SW480 (cell line): ENCODE measurements around the gene SH3D19.
"Not testable (repeated sequence)": the region's sequence is repeated elsewhere in the genome, so short reads cannot be mapped to it uniquely, and the experiment has no call there.

Experiments
- DNase-seq: peaks from one replicate; pipeline ENCODE4 v3.0.0-alpha.2; 2016; ENCODE audit warnings: low spot score

The SH3D19 gene

DNA sequence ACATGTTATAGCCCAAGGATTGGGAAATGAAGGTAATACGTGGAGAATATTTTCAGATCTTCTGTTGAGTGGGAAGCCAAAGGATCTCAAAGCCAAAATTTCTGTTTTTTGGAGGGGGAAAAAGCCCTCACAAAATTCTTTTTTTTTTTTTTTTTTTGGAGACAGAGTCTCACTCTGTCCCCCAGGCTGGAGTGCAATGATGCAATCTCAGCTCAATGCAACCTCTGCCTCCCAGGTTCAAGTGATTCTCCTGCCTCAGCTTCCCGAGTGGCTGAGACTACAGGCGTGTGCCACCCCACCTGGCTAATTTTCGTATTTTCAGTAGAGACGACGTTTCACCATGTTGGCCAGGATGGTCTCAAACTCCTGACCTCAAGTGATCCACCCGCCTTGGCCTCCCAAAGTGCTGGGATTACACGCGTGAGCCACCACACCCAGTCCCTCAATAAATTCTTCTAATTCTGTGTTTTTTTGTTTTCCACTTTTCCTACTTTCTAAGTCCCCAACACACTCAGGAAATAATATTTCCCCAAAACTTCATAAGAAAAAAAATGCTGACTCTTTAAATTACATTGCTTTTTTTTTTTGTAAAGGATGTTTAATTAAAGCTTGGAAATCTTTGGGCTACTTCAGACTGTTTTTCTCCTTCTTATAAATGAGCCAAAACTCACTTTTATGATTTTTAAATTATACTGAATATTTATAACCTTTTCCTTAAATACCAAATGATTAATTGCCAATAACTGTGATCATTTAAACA lies 174.4 kb downstream of the SH3D19 start:
- DNase-seq: no peak

- no peak for DNase-seq
Observed at GRCh38 chr4:151148261-151148660, 177.1 kb downstream of the SH3D19 start.

DNA sequence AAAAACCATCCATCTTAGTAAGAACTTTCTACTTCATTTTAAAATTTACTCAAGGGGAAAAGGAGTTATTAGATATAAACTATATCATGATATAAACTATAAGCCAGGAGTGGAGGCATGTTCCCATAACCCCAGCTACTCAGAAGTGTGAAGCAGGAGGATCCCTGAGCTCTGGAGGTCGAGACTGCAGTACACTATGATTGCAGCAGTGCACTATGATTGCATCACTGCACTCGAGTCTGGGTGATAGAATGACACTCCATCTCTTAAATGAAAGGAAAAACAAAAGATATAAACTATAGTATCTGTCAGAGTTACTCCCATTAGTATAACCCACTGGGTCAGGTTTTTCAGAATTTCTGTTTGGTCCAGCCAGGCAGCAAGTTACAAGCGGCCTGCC lies 178.4 kb downstream of the SH3D19 start:
- DNase-seq: no peak

DNA sequence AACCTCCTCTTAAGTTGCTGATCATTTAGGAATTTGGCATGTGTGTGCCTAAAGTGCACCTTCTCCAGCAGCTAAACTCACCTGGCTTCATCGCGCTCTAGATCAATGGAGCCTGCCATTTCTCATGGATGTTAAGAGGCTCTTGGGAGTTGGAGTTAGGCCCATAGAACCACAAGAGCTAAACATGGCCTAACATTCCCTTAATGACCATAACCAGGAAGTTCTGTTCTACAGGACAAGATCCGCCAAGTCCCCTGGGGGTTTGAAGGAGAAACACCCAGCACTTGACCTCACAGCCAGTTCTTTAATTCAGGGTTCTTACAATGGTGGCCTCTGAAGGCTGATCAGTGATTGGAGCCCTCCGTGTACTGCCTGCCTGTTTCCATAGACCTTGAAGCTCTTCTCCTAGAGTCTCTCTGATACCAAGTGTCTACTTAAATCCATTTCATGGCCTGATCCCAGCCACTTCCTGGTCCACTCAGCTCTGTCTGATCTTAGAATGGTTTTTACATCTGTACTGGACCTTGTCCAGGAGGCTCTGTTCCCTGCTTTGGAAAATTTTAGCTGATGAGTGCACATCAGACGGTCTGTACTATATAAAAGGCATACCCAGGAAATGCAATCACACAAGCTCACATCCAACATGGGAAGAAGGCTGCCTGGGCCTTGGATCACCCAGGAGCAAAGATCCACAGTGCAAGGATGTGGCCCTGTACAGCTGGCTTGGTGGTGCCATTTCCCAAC lies 180.9 kb downstream of the SH3D19 start:
- DNase-seq: no peak

GRCh38 chr4:151143811-151144210 lies 181.6 kb downstream of the SH3D19 start:
- no peak for DNase-seq

DNA sequence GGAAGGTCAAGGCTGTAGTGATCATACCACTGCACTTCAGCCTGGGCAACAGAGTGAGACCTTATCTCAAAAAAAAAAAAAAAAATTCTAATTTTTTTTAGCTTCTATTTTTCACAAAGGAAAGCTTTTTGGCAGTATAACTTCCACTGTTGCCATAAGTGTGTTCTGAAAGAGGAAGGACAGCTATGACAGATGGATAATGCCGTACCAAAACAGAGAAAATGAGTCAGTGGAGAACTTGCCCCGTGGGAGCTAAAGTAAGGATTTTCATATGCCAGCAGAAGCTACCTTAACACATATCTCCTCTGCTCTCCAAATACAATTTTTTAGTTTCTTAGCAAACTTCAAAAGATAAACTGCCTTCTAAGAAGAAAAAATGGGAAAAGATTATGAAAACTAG lies 182.2 kb downstream of the SH3D19 start:
- DNase-seq: no peak

GRCh38 chr4:151142758-151143157 lies 182.6 kb downstream of the SH3D19 start:
- no peak for DNase-seq

DNA sequence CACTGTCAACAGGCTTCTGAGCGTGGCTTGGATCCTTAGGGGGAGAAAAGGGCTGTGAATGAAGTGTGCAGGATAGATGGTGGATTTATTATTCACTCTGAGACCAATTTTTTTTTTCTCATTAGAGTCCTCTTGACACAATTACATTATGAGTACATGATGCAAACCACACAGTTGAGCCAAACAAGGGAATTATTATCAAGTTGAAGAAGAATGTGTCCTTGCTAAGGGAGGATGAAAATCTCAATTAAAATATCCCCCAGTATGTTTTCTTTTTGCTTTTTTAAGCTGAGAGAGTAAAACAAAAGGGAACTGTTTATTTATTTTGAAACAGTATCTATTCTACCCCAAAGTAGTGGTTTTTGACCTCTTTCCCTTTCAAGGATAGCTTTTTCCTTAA lies 185.6 kb downstream of the SH3D19 start:
- DNase-seq: no peak

GRCh38 chr4:151136048-151136447 lies 189.4 kb downstream of the SH3D19 start:
- not testable (repeated sequence) for DNase-seq

DNA sequence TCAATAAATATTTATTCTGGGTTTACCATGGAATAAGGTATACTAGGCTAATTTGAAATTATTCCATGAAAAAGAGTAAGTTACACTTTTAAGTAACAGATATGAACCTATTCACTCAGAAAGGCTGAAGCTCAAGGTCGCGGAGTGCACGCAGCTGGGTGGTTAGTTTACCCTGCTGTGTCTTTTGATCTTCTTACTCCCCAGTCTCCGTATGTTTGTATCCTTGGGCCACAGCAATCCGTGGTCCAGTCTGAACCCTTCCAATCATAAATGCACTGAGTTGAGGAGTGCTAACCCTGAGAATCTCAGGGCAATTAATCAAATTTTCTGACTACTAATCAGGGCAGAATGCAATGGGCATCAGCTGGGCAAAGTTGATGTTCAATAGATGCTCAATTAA lies 192.1 kb downstream of the SH3D19 start:
- DNase-seq: no peak

- no peak for DNase-seq
Observed at GRCh38 chr4:151129796-151130195, 195.6 kb downstream of the SH3D19 start.

GRCh38 chr4:151117371-151117962 lies 207.9 kb downstream of the SH3D19 start:
- peak; percentile 63 for DNase-seq

GRCh38 chr4:151114986-151115385 lies 210.4 kb downstream of the SH3D19 start:
- DNase-seq: no peak

- DNase-seq: no peak
Observed at GRCh38 chr4:151114338-151114737, 211.1 kb downstream of the SH3D19 start.

GRCh38 chr4:151110236-151110635 lies 215.2 kb downstream of the SH3D19 start:
- no peak for DNase-seq

- no peak for DNase-seq
Observed at GRCh38 chr4:151107063-151107462, 218.3 kb downstream of the SH3D19 start.

DNA sequence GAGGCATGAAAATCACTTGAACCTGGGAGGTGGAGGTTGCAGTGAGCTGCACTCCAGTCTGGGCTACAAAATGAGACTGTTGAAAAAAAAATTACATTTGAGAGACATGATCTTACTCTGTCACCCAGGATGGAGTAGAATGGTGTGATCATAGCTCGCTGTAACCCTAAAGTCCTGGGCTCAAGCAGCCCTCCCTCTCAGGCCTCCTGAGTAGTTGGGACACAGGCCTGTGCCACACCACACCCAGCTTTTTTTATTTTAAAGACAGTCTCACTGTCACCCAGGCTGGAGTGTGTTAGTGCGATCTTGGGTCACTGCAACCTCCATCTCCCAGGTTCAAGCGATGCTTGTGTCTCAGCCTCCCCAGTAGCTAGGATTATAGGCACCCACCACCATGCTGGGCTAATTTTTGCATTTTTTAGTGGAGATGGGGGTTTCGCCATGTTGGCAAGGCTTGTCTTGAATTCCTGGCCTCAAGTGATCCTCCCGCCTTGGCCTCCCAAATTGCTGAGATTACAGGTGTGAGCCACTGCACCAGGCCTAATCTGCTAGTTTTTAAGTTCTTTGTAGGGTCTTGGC lies 219.9 kb downstream of the SH3D19 start:
- DNase-seq: no peak

DNA sequence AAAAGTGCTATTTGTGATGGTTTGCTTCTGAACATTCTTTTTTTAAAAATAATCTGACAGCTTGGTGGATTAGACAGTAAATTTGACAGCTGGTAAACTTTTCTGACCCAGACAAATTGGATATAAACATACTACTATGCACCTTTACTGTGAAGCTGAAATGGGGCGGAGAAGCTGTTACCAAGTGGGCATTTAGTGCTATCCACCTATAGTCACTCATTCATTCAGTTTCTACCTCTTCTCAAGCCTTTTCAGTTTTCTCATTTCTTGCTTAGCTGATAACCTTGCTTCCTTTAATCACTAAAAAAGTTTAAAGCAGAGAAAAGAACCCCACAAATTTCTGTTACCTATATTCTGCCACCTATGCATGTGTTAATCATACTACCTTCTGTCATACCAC lies 220.8 kb downstream of the SH3D19 start:
- DNase-seq: no peak

GRCh38 chr4:151103758-151104157 lies 221.6 kb downstream of the SH3D19 start:
- DNase-seq: no peak

DNA sequence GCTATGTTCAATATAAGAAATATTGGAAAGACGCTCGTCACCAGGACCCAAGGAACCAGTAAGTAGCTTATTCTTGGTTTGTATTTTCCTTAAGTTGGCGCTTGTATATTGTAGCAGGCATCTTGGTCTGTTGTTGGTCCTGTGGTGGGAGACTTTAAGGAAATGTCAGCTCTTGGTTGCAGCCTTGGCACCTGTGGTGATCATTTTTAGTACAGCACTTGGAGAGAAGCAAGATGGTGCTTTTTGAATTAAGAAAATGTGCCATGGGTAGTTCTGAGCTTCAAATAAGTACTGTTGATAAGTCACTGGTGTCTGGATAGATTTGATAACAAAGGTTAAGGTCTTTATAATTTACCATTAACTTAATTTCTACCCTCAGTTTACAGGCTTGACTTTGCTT lies 224.9 kb downstream of the SH3D19 start:
- no peak for DNase-seq

GRCh38 chr4:151099976-151100417 lies 225.4 kb downstream of the SH3D19 start:
- peak; percentile 19 for DNase-seq

- peak; percentile 93 for DNase-seq
Observed at GRCh38 chr4:151099229-151099975, 226.0 kb downstream of the SH3D19 start, which contains the start of gene RPS3A. Gene RPS3A, plus strand, starts transcription at chr4:151099628. Its CDS starts 25 bp downstream, at chr4:151099653.
